Lung (tissue), 12 donors: ENCODE data around the gene CD46. TPM values are rescaled to one million over a fixed set of nuclear protein-coding genes. Genes with fewer than 3 reads are reported as not detected.
"Not testable (repeated sequence)": the region's sequence is repeated elsewhere in the genome, so short reads cannot be mapped to it uniquely, and the experiment has no call there.

Experiments used
- ATAC-seq: fragments of 200-7000 bp; cut with Tn5 transposase; one replicate; pipeline ENCODE4 v1.9.1; 2020; ENCODE audit warnings: moderate number of reproducible peaks; ENCODE audit not compliant: insufficient read depth, low FRiP score
- DNase-seq, 3 donors: peaks; one replicate each; pipeline ENCODE4 v3.0.0-alpha.2; 2013 to 2017
- H3K27ac ChIP-seq, 2 donors: one replicate each; pipeline ENCODE4 v1.5.1; 2013; ENCODE audit warnings: mild to moderate bottlenecking in 2 of 2, moderate library complexity in 2 of 2, control low read depth in 1 of 2, inconsistent platforms in 1 of 2, low read depth in 1 of 2, low read length in 1 of 2
- H3K27me3 ChIP-seq, 3 donors: one replicate each; pipeline ENCODE4 v1.5.1; 2013; ENCODE audit warnings: low read length in 2 of 3; ENCODE audit not compliant: control insufficient read depth in 3 of 3, insufficient read depth in 3 of 3
- H3K36me3 ChIP-seq, 4 donors: one replicate each; pipeline ENCODE4 v1.5.1; 2013; ENCODE audit warnings: low read length in 4 of 4, mild to moderate bottlenecking in 1 of 4, moderate library complexity in 1 of 4; ENCODE audit not compliant: control insufficient read depth in 4 of 4, insufficient read depth in 4 of 4
- H3K4me1 ChIP-seq, 5 donors: one replicate each; pipeline ENCODE4 v1.5.1; 2013; ENCODE audit warnings: low read length in 5 of 5, mild to moderate bottlenecking in 2 of 5, moderate library complexity in 1 of 5; ENCODE audit not compliant: control insufficient read depth in 5 of 5, insufficient read depth in 5 of 5
- H3K4me3 ChIP-seq: one replicate; pipeline ENCODE4 v1.5.1; 2013; ENCODE audit warnings: mild to moderate bottlenecking, control low read depth, moderate library complexity
- H3K9ac ChIP-seq, 2 donors: one replicate each; pipeline ENCODE4 v1.5.1; 2013; ENCODE audit warnings: low read length in 2 of 2, control low read depth in 1 of 2; ENCODE audit not compliant: insufficient read depth in 1 of 2
- H3K9me3 ChIP-seq, 4 donors: one replicate each; pipeline ENCODE4 v1.5.1; 2013; ENCODE audit warnings: low read length in 3 of 4, mild to moderate bottlenecking in 1 of 4, moderate library complexity in 1 of 4; ENCODE audit not compliant: control insufficient read depth in 4 of 4, insufficient read depth in 3 of 4
- CTCF ChIP-seq: IDR thresholded peaks from 2 replicates; pipeline ENCODE4 v1.5.1; 2012; ENCODE audit warnings: mild to moderate bottlenecking; ENCODE audit errors: control extremely low read depth, extremely low read depth
- WGBS, 2 donors: extraction: QIAGEN DNeasy Blood & Tissue Kit; methylation state at CpG; one replicate each; pipeline ENCODE4 v1.1.7; 2013; 5-methylcytosine and 5-hydroxymethylcytosine counted together
- polyA plus RNA-seq, 2 donors: library from polyadenylated mRNA; stranded (reverse); fragments of 200-250 nt; gene quantifications; one replicate each; pipeline ENCODE4 v1.2.1, GENCODE V29; 2013
- total RNA-seq, 2 donors: library from RNA; depleted of rRNA in 1 of 2; stranded (reverse); fragments of >200 nt in 1 of 2; gene quantifications; one replicate each; pipeline ENCODE4 v1.2.1, GENCODE V29; 2014 to 2021
- donor health status: control.
- donor health status: control.
- donor health status: Bipolar disorder and iron deficiency.
- donor health status: healthy.
- donor health status: DM: yes; HTN: yes; CAD: no.

CD46 gene
- total and polyA plus RNA-seq, 4 donors, result 157 to 420 (median 215) TPM

- ATAC-seq (no peak), DNase-seq (no peak)
- Histone ChIP-seq H3K4me1 (no peaks in the 10 kb centered on the region), H3K4me3 (no peak overlapping the region), H3K9ac (no peak overlapping the region), H3K27me3 (no peaks in the 10 kb centered on the region), H3K9me3 (peaks cover 0 to 3% (median 0%) of the 10 kb centered on the region in 4 donors), H3K36me3 (peaks cover 16 to 41% (median 29%) of the 10 kb centered on the region in 4 donors), H3K27ac (no peak overlapping the region)
- no peak for TF ChIP-seq CTCF
- WGBS, 2 donors, result 87 to 89% methylated on average over 9 of the region's 9 CpGs
These were observed 12.1 kb downstream of the CD46 start for GRCh38 chr1:207763972-207764371.

- H3K9ac ChIP-seq, result no peak overlapping the region
- no peak overlapping the region for H3K27ac ChIP-seq
- H3K4me1 ChIP-seq, result no peaks in the 10 kb centered on the region
- peaks cover 13 to 32% (median 21%) of the 10 kb centered on the region in 4 donors for H3K36me3 ChIP-seq
- 89% methylated on average over 1 of the region's 1 CpG for WGBS, 2 donors
- TF ChIP-seq CTCF, result no peak
- H3K27me3 ChIP-seq, result no peaks in the 10 kb centered on the region
- H3K4me3 ChIP-seq, result no peak overlapping the region
- H3K9me3 ChIP-seq, result peaks cover 0 to 3% (median 0%) of the 10 kb centered on the region in 4 donors
- ATAC-seq, result no peak
- DNase-seq, result no peak
These were observed 14.7 kb downstream of the CD46 start for GRCh38 chr1:207766569-207766968.

GRCh38 chr1:207770514-207770913 lies 18.7 kb downstream of the CD46 start:
- not testable (repeated sequence) for DNase-seq, H3K9me3 ChIP-seq, H3K4me3 ChIP-seq, H3K27me3 ChIP-seq, H3K27ac ChIP-seq, H3K4me1 ChIP-seq, ATAC-seq, H3K9ac ChIP-seq
- WGBS, 2 donors, result 92 to 94% methylated on average over 3 of the region's 4 CpGs
- peaks cover 1 to 10% (median 4%) of the 10 kb centered on the region in 4 donors for H3K36me3 ChIP-seq

GRCh38 chr1:207776045-207776444 lies 24.2 kb downstream of the CD46 start:
- H3K27ac ChIP-seq, ATAC-seq, H3K9ac ChIP-seq, H3K9me3 ChIP-seq, H3K4me3 ChIP-seq, H3K27me3 ChIP-seq, H3K4me1 ChIP-seq, DNase-seq: not testable (repeated sequence)
- 76 to 82% methylated on average over 9 of the region's 9 CpGs for WGBS, 2 donors
- peaks cover 0 to 18% (median 10%) of the 10 kb centered on the region in 4 donors for H3K36me3 ChIP-seq

- not testable (repeated sequence) for H3K27me3 ChIP-seq, H3K9ac ChIP-seq, DNase-seq, H3K27ac ChIP-seq, H3K9me3 ChIP-seq, ATAC-seq, H3K4me3 ChIP-seq, H3K4me1 ChIP-seq
- H3K36me3 ChIP-seq, result peaks cover 0 to 18% (median 10%) of the 10 kb centered on the region in 4 donors
- WGBS, 2 donors, result 98 to 99% methylated on average over 7 of the region's 7 CpGs
These were observed 25.6 kb downstream of the CD46 start for GRCh38 chr1:207777412-207777811.
